Stimulated activated CD4-positive, alpha-beta T cell treated with anti-CD3 and anti-CD28 coated beads, Interleukin-15, amount 100 ng/mL, for 48 hours (primary cell): ENCODE results near the gene FANCG.

Experiments used
- DNase-seq, 2 donors: peaks; one replicate each; pipeline ENCODE4 v3.0.0-alpha.2; 2020; ENCODE audit warnings: low read depth in 2 of 2

The FANCG gene

GRCh38 chr9:35079426-35080341 lies at the start of gene FANCG:
Gene FANCG, minus strand, starts transcription at chr9:35079942. Its CDS starts 418 bp downstream, at chr9:35079524.
- DNase-seq: peak; percentile 83

DNA sequence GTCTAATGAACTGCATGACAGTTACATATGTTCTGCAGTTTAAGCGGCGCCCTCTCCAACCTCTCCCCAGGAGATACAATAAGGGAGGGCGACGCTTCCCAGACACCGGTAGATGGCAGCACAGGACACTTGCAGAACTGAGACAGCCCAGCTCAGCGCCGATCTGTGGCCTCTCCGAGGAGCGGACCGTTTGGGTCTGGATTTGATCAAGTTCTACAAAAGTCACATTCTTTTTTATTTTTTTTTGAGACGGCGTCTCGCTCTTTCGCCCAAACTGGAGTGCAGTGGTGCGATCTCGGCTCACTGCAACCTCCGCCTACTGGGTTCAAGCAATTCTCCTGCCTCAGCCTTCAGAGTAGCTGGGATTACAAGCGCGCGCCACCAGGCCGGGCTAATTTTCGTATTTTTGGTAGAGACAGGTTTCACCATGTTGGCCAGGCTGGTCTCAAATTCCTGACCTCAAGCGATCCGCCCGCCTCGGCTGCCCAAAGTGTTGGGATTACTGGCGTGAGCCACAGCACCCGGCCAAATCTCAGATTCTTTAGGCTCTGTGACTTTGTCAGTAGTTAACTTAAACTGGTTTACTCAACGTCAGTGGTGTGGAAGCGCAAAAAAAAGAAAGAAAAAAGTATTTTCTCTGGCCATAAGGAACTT lies 37.3 kb upstream of the FANCG start:
- peak; percentile 78 to 86 for DNase-seq

DNA sequence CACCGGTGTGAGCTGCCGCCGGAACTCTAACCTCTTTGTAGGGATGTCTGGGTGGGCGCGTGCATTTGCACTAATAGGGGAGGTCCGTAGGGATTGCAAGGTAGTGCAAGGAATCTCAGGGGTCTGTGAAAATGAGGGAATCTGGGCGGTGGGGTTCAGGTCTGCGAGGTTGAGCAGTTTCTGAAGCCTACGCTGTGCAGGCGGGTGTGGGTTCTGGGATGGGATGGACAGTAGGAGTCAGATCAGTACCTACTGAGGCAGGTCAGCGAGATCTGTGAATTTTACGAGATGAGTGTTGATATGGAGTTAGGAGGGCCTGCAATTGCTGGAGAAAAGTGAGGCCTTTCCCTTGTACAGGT lies 36.8 kb upstream of the FANCG start:
- no peak for DNase-seq

GRCh38 chr9:35115680-35116538 lies 36.2 kb upstream of the FANCG start, which contains the start of gene ATOSB:
Gene ATOSB, minus strand, starts transcription at chr9:35115862. Its CDS starts 7,588 bp downstream, at chr9:35108274.
- DNase-seq: peak; percentile 89 to 91

DNA sequence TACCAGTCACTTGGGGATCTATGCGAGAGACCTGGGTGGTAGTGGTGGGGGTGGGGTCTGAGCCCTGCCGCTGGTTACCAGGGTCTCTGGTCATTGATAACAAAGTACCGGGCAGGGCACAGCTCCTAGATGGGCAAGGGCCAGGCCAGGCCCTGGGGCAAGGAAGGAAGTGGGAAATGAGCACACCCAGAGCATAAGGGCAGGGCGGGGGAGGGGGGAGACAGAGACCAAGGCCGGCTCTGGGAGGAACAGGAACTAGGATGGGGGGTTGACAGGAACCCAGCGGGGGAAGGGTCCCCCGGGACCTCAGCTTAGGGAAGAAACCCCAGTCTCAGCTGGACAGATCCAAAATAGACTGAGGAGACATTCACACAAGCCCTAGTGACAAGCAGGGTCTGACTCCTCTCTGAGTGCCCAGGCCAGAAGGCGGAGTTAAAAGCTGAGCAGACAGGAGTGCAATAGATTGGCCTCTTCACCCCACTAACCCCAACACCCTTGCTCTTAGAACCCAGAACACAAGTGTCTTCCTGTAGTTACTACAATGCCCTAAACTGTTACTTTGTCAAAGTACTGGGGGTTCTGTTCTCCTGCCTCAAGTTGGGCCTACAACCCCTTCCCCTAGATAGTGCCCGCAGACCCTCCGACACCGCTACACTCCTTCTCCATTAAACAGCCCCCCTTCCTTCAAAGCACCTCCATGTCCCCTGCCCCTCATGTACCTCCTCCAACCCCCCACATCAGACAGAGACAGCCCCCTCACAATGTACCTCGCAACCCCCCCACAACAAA lies 35.3 kb upstream of the FANCG start:
- no peak for DNase-seq

GRCh38 chr9:35114113-35114839 lies 34.5 kb upstream of the FANCG start:
- peak; percentile 52 to 62 for DNase-seq

DNA sequence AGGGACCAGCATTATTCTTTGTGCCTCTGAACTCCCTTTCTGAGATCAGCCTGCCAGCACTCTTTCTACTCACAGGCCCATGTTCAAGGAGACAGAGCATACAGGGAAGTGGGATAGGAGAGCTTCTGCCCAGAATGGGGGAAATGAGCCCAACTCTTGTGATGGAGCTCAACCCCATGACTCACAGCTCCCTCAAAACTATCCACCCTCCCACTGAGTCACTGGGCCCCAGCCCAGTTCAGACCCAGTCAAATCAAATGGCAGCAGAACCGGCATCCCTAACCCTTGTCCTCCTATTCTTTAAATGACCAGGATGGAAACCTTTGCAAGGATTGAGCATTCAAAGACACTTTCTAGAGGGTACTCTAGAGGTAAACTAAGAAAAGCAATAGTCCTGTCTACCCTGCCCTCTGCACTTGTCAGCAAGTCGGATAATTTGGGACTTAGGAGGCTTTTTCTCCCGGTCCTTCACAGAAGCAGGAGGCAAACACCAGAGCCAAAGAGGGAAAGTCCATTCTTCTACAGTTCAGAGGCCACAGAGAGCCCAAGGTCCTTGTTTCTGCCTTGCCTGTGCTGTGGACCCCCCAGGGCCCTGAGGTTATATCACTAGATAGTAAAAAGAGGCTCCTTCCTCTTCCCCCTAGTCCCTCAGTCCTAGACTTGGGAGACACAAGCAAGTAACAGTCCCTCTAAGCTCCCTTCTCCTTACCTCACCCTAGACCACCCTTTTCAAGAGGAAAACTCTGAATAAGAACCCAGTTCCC lies 32.7 kb upstream of the FANCG start:
- no peak for DNase-seq

GRCh38 chr9:35111001-35111933 lies 31.5 kb upstream of the FANCG start:
- DNase-seq: peak; percentile 95 to 96

DNA sequence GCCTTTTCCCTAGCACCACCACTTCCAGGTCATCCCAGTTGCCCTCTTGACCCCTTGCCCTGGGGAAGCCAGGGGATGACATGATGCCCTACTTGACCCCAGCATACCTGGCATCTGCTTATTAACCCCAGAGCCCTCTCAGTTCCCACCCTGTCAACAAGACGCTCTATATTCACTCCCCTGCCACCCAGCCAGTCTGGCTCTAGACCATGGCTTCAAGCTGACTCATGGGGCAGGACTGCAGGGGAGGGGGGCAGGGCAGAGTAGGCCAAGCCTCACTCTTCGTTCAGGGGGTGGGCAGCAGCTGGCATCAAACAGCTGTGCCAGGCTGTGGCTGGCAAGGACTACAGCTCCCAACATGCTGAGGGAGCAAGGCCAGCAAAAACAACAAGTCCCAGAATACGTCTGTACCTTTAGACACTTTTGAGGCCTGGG lies 30.6 kb upstream of the FANCG start:
- DNase-seq: no peak

GRCh38 chr9:35108946-35109575 lies 29.3 kb upstream of the FANCG start:
- DNase-seq: no peak

- DNase-seq: no peak
These were observed 28.7 kb upstream of the FANCG start for GRCh38 chr9:35108461-35108860.

GRCh38 chr9:35107297-35108290 lies 27.9 kb upstream of the FANCG start:
- no peak for DNase-seq

- DNase-seq: no peak
These were observed 26.6 kb upstream of the FANCG start for GRCh38 chr9:35106343-35106730.

GRCh38 chr9:35105571-35106342 lies 26.0 kb upstream of the FANCG start:
- DNase-seq: no peak

DNA sequence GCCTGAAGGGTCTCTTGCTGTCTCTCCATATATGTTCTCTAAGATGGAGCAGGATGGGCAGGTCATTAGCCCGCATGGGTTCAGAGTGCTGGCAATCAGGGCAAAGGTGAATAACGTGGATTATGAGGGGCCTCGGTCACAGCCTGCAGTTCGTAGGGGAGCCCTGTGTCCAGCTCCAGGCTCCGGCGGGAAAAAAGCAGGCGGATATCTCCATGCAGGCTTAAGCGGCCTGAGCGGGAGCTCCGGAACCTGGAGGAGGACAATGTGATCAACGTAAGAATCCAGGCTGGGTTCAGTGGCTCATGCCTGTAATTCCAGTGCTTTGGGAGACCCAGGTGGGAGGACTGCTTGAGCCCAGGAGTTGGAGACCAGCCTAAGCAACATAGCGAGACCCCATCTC lies 25.4 kb upstream of the FANCG start:
- DNase-seq: no peak

GRCh38 chr9:35104586-35104985 lies 24.8 kb upstream of the FANCG start:
- no peak for DNase-seq
